Breast epithelium (tissue), 4 donors: ENCODE results near the gene PKIB. TPM values are rescaled to one million over a fixed set of nuclear protein-coding genes. Genes with fewer than 3 reads are reported as not detected.

Experiments used
- DNase-seq, 2 donors: peaks; one replicate each; pipeline ENCODE4 v3.0.0-alpha.2; 2019; ENCODE audit warnings: low spot score in 2 of 2
- H3K27ac ChIP-seq, 2 donors: fragments of 200-600 bp; sonication (generic) in 1 of 2; one replicate each; pipeline ENCODE4 v1.5.1; 2016 to 2019; ENCODE audit warnings: mild to moderate bottlenecking in 1 of 2
- H3K27me3 ChIP-seq, 2 donors: fragments of 200-600 bp; sonication (generic) in 1 of 2; one replicate each; pipeline versions ENCODE4 v1.5.1 to v1.6.0; 2017 to 2019; ENCODE audit warnings: control low read depth in 1 of 2, mild to moderate bottlenecking in 1 of 2
- H3K36me3 ChIP-seq: fragments of 200-600 bp; one replicate; pipeline ENCODE4 v1.5.1; 2019
- H3K4me1 ChIP-seq, 2 donors: fragments of 200-600 bp; sonication (generic); one replicate each; pipeline ENCODE4 v1.5.1; 2016 to 2019; ENCODE audit warnings: control low read depth in 1 of 2
- H3K4me3 ChIP-seq, 3 donors: fragments of 200-600 bp; sonication (generic); 1 replicate in 2 of 3; 2 replicates in 1 of 3; pipeline ENCODE4 v1.5.1; 2016 to 2019; ENCODE audit warnings: mild to moderate bottlenecking in 3 of 3, moderate library complexity in 2 of 3
- H3K9me3 ChIP-seq, 2 donors: fragments of 200-600 bp; sonication (generic) in 1 of 2; one replicate each; pipeline ENCODE4 v1.5.1; 2016 to 2019; ENCODE audit warnings: control low read depth in 1 of 2
- CTCF ChIP-seq, 3 donors: fragments of 450-650 bp; IDR thresholded peaks; one replicate each; pipeline ENCODE4 v1.5.1; 2016 to 2017; ENCODE audit warnings: antibody characterized with exemption in 3 of 3, mild to moderate bottlenecking in 3 of 3, moderate library complexity in 3 of 3
- POLR2A ChIP-seq: fragments of 450-650 bp; IDR thresholded peaks from one replicate; pipeline ENCODE4 v1.6.1; 2016; ENCODE audit warnings: antibody characterized with exemption, mild to moderate bottlenecking, moderate library complexity
- POLR2AphosphoS5 ChIP-seq, 3 donors: sonication (generic); formaldehyde crosslinking; IDR thresholded peaks; one replicate each; pipeline ENCODE4 v1.6.1; 2017; ENCODE audit warnings: antibody characterized with exemption in 3 of 3
- intact Hi-C: fragments of 100-400 bp; cut with DNase I; formaldehyde crosslinking; loops from one replicate; pipeline ENCODE4 v1.15.1; 2023; ENCODE audit warnings: low total_unique reads
- total RNA-seq, 3 donors: library from RNA; depleted of rRNA; stranded (reverse); fragments of >200 nt; gene quantifications; one replicate each; pipeline ENCODE4 v1.1.0, GENCODE V29; 2016

The PKIB gene
- total RNA-seq, 3 donors from 2014 or later, result 1.6 to 33.5 (median 22.3) TPM

DNA sequence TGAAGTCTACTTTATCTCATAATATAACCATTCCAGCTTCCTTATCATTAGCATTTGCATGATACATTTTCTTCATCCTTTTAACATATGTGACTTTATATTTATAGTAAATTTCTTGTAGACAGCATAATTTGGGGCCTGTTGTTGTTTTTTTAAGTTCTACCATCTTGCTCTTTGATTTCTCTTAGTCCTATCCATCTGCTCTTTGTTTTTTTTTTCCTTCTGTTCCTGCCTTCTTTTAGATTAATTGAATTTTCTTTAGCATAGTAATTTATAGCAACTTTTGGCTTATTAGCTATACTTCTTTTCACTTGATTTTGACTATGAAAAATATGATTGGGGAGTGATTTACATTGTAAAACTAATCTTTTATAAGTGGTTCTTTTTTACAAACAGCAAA is 150.1 kb downstream of the PKIB start:
- TF ChIP-seq POLR2AphosphoS5 (IDR thresholded peaks at IDR 0.05) (no peak), POLR2A (no peak), CTCF (IDR thresholded peaks at IDR 0.05) (no peak)
- intact Hi-C loops, result no loop called here

DNA sequence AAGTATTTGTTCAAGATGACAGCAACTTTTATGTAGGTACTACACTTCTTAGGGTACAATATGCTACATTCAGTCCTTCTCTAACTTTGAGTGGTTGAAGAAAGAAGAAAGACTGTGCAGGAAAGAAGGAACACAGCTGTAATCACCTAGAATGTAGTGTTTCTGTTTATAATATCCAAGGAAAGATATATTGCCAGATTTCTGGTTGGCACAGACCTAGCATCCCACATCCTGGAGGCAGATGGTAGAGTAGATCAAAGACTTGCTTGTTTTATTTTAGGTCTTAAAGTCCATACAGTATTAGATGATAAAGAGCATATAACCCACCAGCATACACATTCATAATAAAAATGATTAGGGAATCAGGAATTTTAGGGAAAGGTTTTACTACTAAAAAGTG is 156.1 kb downstream of the PKIB start:
- no peaks in the 10 kb centered on the region for H3K9me3 ChIP-seq
- no peaks in the 10 kb centered on the region for H3K27me3 ChIP-seq
- TF ChIP-seq POLR2A (no peak), POLR2AphosphoS5 (IDR thresholded peaks at IDR 0.05) (no peak)
- H3K36me3 ChIP-seq, result no peaks in the 10 kb centered on the region
- no peaks in the 10 kb centered on the region for H3K4me1 ChIP-seq
- intact Hi-C loops, result no loop called here
- no peak overlapping the region for H3K4me3 ChIP-seq
- H3K27ac ChIP-seq, result no peak overlapping the region
- no peak for DNase-seq

More for the DNA sequence above, 150.1 kb downstream of the PKIB start:
- no peak for DNase-seq
- Histone ChIP-seq H3K9me3 (no peaks in the 10 kb centered on the region), H3K27ac (no peak overlapping the region), H3K36me3 (no peaks in the 10 kb centered on the region), H3K4me1 (no peaks in the 10 kb centered on the region), H3K4me3 (no peak overlapping the region), H3K27me3 (no peaks in the 10 kb centered on the region)

- intact Hi-C loops, result no loop called here
- TF ChIP-seq POLR2A (no peak), POLR2AphosphoS5 (IDR thresholded peaks at IDR 0.05) (no peak), CTCF (IDR thresholded peaks at IDR 0.05) (no peak)
- Histone ChIP-seq H3K4me3 (no peak overlapping the region), H3K36me3 (no peaks in the 10 kb centered on the region), H3K9me3 (no peaks in the 10 kb centered on the region), H3K4me1 (no peaks in the 10 kb centered on the region), H3K27ac (no peak overlapping the region), H3K27me3 (no peaks in the 10 kb centered on the region)
- DNase-seq, result no peak
Observed at GRCh38 chr6:122770835-122771601, 160.8 kb downstream of the PKIB start.

DNA sequence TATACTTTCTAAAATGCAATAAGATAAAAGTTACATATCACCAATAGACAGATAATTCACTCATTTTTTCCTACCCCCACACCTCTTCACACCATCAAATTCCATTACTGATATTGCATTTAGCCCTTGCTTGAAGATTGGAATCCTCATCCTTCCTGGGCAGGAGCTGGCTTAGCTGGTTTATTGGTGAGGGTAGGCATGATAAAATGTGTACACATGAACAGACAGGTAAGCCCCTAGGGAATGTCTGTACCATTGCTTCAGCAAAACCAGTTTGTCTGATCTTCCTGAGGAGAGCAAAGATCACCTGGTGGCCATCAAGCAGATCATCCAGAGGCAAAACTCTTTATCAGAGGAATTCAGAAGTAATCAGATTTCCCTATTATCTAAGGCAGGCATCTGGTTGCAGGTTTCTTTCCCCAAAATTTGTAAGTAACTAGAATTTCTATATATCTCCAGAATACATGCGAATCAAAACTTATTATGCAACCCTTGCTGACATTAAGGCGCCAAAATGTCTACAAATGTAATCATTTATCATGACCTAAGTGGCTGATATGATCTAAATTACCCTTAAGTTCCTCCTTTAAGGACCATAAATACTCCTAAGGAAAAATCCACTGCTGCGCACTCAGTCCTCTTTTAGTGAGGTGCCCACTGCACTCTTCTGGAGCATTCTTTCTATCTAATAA is 162.7 kb downstream of the PKIB start:
- Histone ChIP-seq H3K36me3 (no peaks in the 10 kb centered on the region), H3K4me1 (no peaks in the 10 kb centered on the region), H3K4me3 (no peak overlapping the region), H3K27ac (no peak overlapping the region), H3K9me3 (no peaks in the 10 kb centered on the region), H3K27me3 (no peaks in the 10 kb centered on the region)
- no peak for DNase-seq
- intact Hi-C loops, result no loop called here
- no peak for TF ChIP-seq POLR2A
- no peak for TF ChIP-seq CTCF (IDR thresholded peaks at IDR 0.05)
- TF ChIP-seq POLR2AphosphoS5 (IDR thresholded peaks at IDR 0.05), result no peak

Other genes starting within 250 kb of the PKIB start
- 10 to 100 TPM; 19.4 to 35.0 (median 29.8) TPM for gene HSF2, start 210.8 kb upstream of the PKIB start, total RNA-seq
- gene SERINC1, start 138.6 kb upstream of the PKIB start, total RNA-seq, result 100 to 1,000 TPM; 198 to 375 (median 242) TPM
- gene FABP7, start 169.3 kb downstream of the PKIB start, total RNA-seq, result 1 to 10 TPM in 2 of 3 donors, not detected in 1; 2.6 to 3.6 TPM
- 10 to 100 TPM in 2 of 3 donors, 1 to 10 TPM in 1; 9.1 to 26.5 (median 17.0) TPM for gene SMPDL3A, start 178.9 kb downstream of the PKIB start, total RNA-seq